ENCODE data around the gene SLF2. TPM values are rescaled to one million over a fixed set of nuclear protein-coding genes. Genes with fewer than 3 reads are reported as not detected.

The SLF2 gene
- total RNA-seq, 1 donor from 2014 or later = 20.3 TPM

GRCh38 chr10:100902622-100903021 is 10.1 kb upstream of the SLF2 start:
- Histone ChIP-seq H3K9me3 (ENCODE audit: insufficient read depth, low read depth, low read length) (no peaks in the 10 kb centered on the region), H3K4me1 (ENCODE audit: insufficient read depth, low read length) (no peaks in the 10 kb centered on the region), H3K9ac (ENCODE audit: low read length) (no peak overlapping the region), H3K79me2 (ENCODE audit: insufficient read depth, low read length) (no peaks in the 10 kb centered on the region), H2AFZ (ENCODE audit: low read depth, low read length) (no peak overlapping the region), H3K36me3 (ENCODE audit: insufficient read depth, low read length) (no peaks in the 10 kb centered on the region), H3K4me2 (ENCODE audit: low read length) (no peak overlapping the region), H3K27me3 (ENCODE audit: insufficient read depth, low read length) (no peaks in the 10 kb centered on the region), H3K27ac (ENCODE audit: low read depth, low read length) (no peak overlapping the region), H4K20me1 (ENCODE audit: insufficient read depth, low read length) (no peaks in the 10 kb centered on the region), H3K4me3 (ENCODE audit: insufficient read depth, low read depth, low read length) (no peak overlapping the region)
- TF ChIP-seq CTCF (IDR thresholded peaks at IDR 0.05; ENCODE audit: insufficient read depth, low read depth, low read length) (no peak), EZH2 (IDR thresholded peaks at IDR 0.05; ENCODE audit: insufficient read depth, low read length) (no peak)
- H3K4me1 Mint-ChIP-seq (ENCODE audit: low read depth, unreplicated experiment) = peaks cover 3% of the 10 kb centered on the region
- DNase-seq (ENCODE audit: low read depth) (no peak), FAIRE-seq (no peak)
- no peak overlapping the region for H3K4me3 Mint-ChIP-seq (ENCODE audit: unreplicated experiment)
- H3K27ac Mint-ChIP-seq (ENCODE audit: unreplicated experiment) = no peak overlapping the region
- no peaks in the 10 kb centered on the region for H3K36me3 Mint-ChIP-seq (ENCODE audit: low read depth, unreplicated experiment)
- no peaks in the 10 kb centered on the region for H3K9me3 Mint-ChIP-seq (ENCODE audit: unreplicated experiment)
- H3K27me3 Mint-ChIP-seq (ENCODE audit: low read depth, unreplicated experiment) = peaks cover 16% of the 10 kb centered on the region

GRCh38 chr10:100904917-100905316 is 7.8 kb upstream of the SLF2 start:
- H3K36me3 Mint-ChIP-seq (ENCODE audit: low read depth, unreplicated experiment) = no peaks in the 10 kb centered on the region
- Histone ChIP-seq H3K4me1 (ENCODE audit: insufficient read depth, low read length) (no peaks in the 10 kb centered on the region), H3K9me3 (ENCODE audit: insufficient read depth, low read depth, low read length) (no peaks in the 10 kb centered on the region), H3K9ac (ENCODE audit: low read length) (no peak overlapping the region), H3K27ac (ENCODE audit: low read depth, low read length) (no peak overlapping the region), H4K20me1 (ENCODE audit: insufficient read depth, low read length) (no peaks in the 10 kb centered on the region), H3K36me3 (ENCODE audit: insufficient read depth, low read length) (no peaks in the 10 kb centered on the region), H3K79me2 (ENCODE audit: insufficient read depth, low read length) (no peaks in the 10 kb centered on the region), H3K27me3 (ENCODE audit: insufficient read depth, low read length) (no peaks in the 10 kb centered on the region), H3K4me2 (ENCODE audit: low read length) (no peak overlapping the region), H2AFZ (ENCODE audit: low read depth, low read length) (no peak overlapping the region), H3K4me3 (ENCODE audit: insufficient read depth, low read depth, low read length) (no peak overlapping the region)
- DNase-seq (ENCODE audit: low read depth) (no peak), FAIRE-seq (no peak)
- TF ChIP-seq EZH2 (IDR thresholded peaks at IDR 0.05; ENCODE audit: insufficient read depth, low read length) (no peak), CTCF (IDR thresholded peaks at IDR 0.05; ENCODE audit: insufficient read depth, low read depth, low read length) (no peak)
- no peak overlapping the region for H3K27ac Mint-ChIP-seq (ENCODE audit: unreplicated experiment)
- no peaks in the 10 kb centered on the region for H3K9me3 Mint-ChIP-seq (ENCODE audit: unreplicated experiment)
- H3K4me1 Mint-ChIP-seq (ENCODE audit: low read depth, unreplicated experiment) = peaks cover 9% of the 10 kb centered on the region
- H3K4me3 Mint-ChIP-seq (ENCODE audit: unreplicated experiment) = no peak overlapping the region
- peaks cover 16% of the 10 kb centered on the region for H3K27me3 Mint-ChIP-seq (ENCODE audit: low read depth, unreplicated experiment)

DNA sequence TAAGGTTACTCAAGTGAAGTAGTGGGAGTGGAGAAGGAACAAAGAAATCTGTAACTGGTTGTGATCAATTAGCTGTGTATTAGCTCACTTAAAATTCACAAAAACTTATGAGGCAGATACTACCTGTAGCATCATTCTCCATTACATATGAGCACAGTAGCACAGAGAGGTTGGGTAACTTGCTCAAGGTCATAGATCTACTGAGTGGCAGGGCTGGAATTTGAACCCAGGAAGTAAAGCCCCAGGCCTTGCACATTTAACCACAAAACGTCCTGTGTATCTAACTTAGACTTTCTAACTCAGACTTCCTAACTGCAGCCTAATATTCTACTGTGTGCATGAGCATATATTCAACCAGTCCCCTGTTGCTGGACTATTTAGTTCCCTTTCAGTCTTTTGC is 5.6 kb upstream of the SLF2 start:
- Mint-ChIP-seq H3K27me3 (ENCODE audit: low read depth, unreplicated experiment) (peaks cover 6% of the 10 kb centered on the region), H3K4me3 (ENCODE audit: unreplicated experiment) (no peak overlapping the region), H3K27ac (ENCODE audit: unreplicated experiment) (no peak overlapping the region), H3K4me1 (ENCODE audit: low read depth, unreplicated experiment) (peaks cover 15% of the 10 kb centered on the region), H3K36me3 (ENCODE audit: low read depth, unreplicated experiment) (no peaks in the 10 kb centered on the region), H3K9me3 (ENCODE audit: unreplicated experiment) (no peaks in the 10 kb centered on the region)
- no peak overlapping the region for H3K9ac ChIP-seq (ENCODE audit: low read length)
- TF ChIP-seq CTCF (IDR thresholded peaks at IDR 0.05; ENCODE audit: insufficient read depth, low read depth, low read length) = no peak
- TF ChIP-seq EZH2 (IDR thresholded peaks at IDR 0.05; ENCODE audit: insufficient read depth, low read length) = no peak
- H3K36me3 ChIP-seq (ENCODE audit: insufficient read depth, low read length) = no peaks in the 10 kb centered on the region
- H3K4me3 ChIP-seq (ENCODE audit: insufficient read depth, low read depth, low read length) = no peak overlapping the region
- DNase-seq (ENCODE audit: low read depth) (no peak), FAIRE-seq (no peak)
- no peak overlapping the region for H2AFZ ChIP-seq (ENCODE audit: low read depth, low read length)
- H3K4me2 ChIP-seq (ENCODE audit: low read length) = no peak overlapping the region
- H3K4me1 ChIP-seq (ENCODE audit: insufficient read depth, low read length) = peaks cover 5% of the 10 kb centered on the region
- H4K20me1 ChIP-seq (ENCODE audit: insufficient read depth, low read length) = no peaks in the 10 kb centered on the region
- H3K9me3 ChIP-seq (ENCODE audit: insufficient read depth, low read depth, low read length) = no peaks in the 10 kb centered on the region
- no peak overlapping the region for H3K27ac ChIP-seq (ENCODE audit: low read depth, low read length)
- H3K27me3 ChIP-seq (ENCODE audit: insufficient read depth, low read length) = no peaks in the 10 kb centered on the region
- H3K79me2 ChIP-seq (ENCODE audit: insufficient read depth, low read length) = no peaks in the 10 kb centered on the region
